HepG2 (cell line): ENCODE measurements around the gene IQGAP3. TPM values are rescaled to one million over a fixed set of nuclear protein-coding genes. Genes with fewer than 3 reads are reported as not detected.

Experiments used
- ATAC-seq: fragments of 200-7000 bp; cut with Tn5 transposase; 3 replicates; pipeline ENCODE4 v1.9.1; 2020; ENCODE audit warnings: mild to moderate bottlenecking, moderate library complexity
- BruUV-seq: library from RNA; stranded (reverse); fragments of 400-500 nt; replicated peaks from 2 replicates; lab custom pipeline; 2021; lab: Mats Ljungman, UMichigan
- CTCF ChIA-PET: fragments of 300-600 bp; formaldehyde crosslinking; extraction: SDS; loops from one replicate; lab custom pipeline; 2021; ENCODE audit warnings: low total read pairs, inconsistent platforms, low intra/inter-chr PET ratio; lab: Yijun Ruan, JAX
- POLR2A ChIA-PET: fragments of 350-600 bp; sonication (Branson Sonifier 250); formaldehyde crosslinking; loops from one replicate; lab custom pipeline; 2020; ENCODE audit warnings: antibody characterized with exemption, inconsistent platforms; lab: Yijun Ruan, JAX
- DNase-seq: peaks from one replicate; pipeline ENCODE4 v3.0.0-alpha.2; 2015; ENCODE audit warnings: low spot score
- FAIRE-seq: peaks from 3 replicates; lab custom pipeline; 2011; peaks lifted over from hg19 to GRCh38; lab: Jason Lieb, UNC
- H2AFZ ChIP-seq: one replicate; pipeline ENCODE4 v1.6.1; 2011; ENCODE audit warnings: low read length, inconsistent platforms
- H3K27ac ChIP-seq: fragments of 300-600 bp; 3 replicates; pipeline ENCODE4 v1.8.0; 2011; ENCODE audit warnings: mixed run types, mild to moderate bottlenecking, mixed read lengths, low read length, inconsistent platforms; ENCODE audit not compliant: insufficient read depth; ENCODE audit errors: extremely low read length
- H3K27me3 ChIP-seq, 2 experiments: fragments of 200-600 bp in 1 of 2; 2 replicates in 1 of 2; 3 replicates in 1 of 2; pipeline versions ENCODE4 v1.6.0 to v1.8.0; 2011; ENCODE audit warnings: low read length in 2 of 2, mild to moderate bottlenecking in 2 of 2, moderate library complexity in 2 of 2, inconsistent platforms in 1 of 2; ENCODE audit not compliant: insufficient read depth in 2 of 2, control insufficient read depth in 1 of 2
- H3K36me3 ChIP-seq, 2 experiments: fragments of 200-600 bp in 1 of 2; replicated peaks in 1 of 2; 2 replicates in 1 of 2; 3 replicates in 1 of 2; pipeline versions ENCODE4 v1.5.1 to v1.8.0; 2011; ENCODE audit warnings: low read length in 2 of 2, inconsistent platforms in 1 of 2; ENCODE audit not compliant: insufficient read depth in 2 of 2, control insufficient read depth in 1 of 2
- H3K4me1 ChIP-seq: 2 replicates; pipeline ENCODE4 v1.5.1; 2012; ENCODE audit warnings: low read length, inconsistent platforms; ENCODE audit not compliant: insufficient read depth
- H3K4me2 ChIP-seq: 2 replicates; pipeline ENCODE4 v1.6.0; 2011; ENCODE audit warnings: low read depth, low read length, inconsistent platforms
- H3K4me3 ChIP-seq, 3 experiments: fragments of 200-600 bp in 1 of 3; sonication (generic), shearing (Covaris generic) in 1 of 3; replicated peaks in 1 of 3; 2 replicates each; pipeline ENCODE4 v1.5.1; 2011 to 2016; ENCODE audit warnings: low read length in 3 of 3, inconsistent platforms in 2 of 3, low read depth in 2 of 3, mild to moderate bottlenecking in 2 of 3, control low read depth in 1 of 3, mixed read lengths in 1 of 3; ENCODE audit not compliant: insufficient read depth in 1 of 3
- H3K79me2 ChIP-seq: one replicate; pipeline ENCODE4 v1.6.1; 2011; ENCODE audit warnings: low read length, inconsistent platforms; ENCODE audit not compliant: insufficient read depth
- H3K9ac ChIP-seq: 2 replicates; pipeline ENCODE4 v1.6.0; 2011; ENCODE audit warnings: mild to moderate bottlenecking, low read depth, low read length, inconsistent platforms; ENCODE audit not compliant: insufficient read depth
- H3K9me3 ChIP-seq: 2 replicates; pipeline ENCODE4 v1.5.1; 2012; ENCODE audit warnings: mild to moderate bottlenecking, low read length
- H4K20me1 ChIP-seq: 2 replicates; pipeline ENCODE4 v1.6.0; 2011; ENCODE audit warnings: inconsistent platforms, mild to moderate bottlenecking, low read length, moderate library complexity; ENCODE audit not compliant: insufficient read depth
- HOXD1 ChIP-seq: sonication (generic); formaldehyde crosslinking; IDR thresholded peaks from 2 replicates; pipeline ENCODE4 v1.5.0; 2020; ENCODE audit warnings: missing genetic modification reagents
- KDM5A ChIP-seq: fragments of 200-600 bp; sonication (generic); IDR thresholded peaks from 2 replicates; pipeline ENCODE4 v1.7.0; 2018; ENCODE audit warnings: antibody characterized with exemption, mild to moderate bottlenecking, low read length, borderline replicate concordance
- MAFK ChIP-seq, 2 experiments: IDR thresholded peaks in 1 of 2; conservative IDR thresholded peaks in 1 of 2; 2 replicates each; pipeline ENCODE4 v1.6.1; 2011; ENCODE audit warnings: improper control_type of control experiment in 2 of 2, low read length in 2 of 2
- RORA ChIP-seq: sonication (generic); formaldehyde crosslinking; IDR thresholded peaks from 2 replicates; pipeline ENCODE4 v1.5.0; 2020; ENCODE audit warnings: mild to moderate bottlenecking, missing genetic modification reagents, moderate library complexity
- SIX4 ChIP-seq: sonication (generic); formaldehyde crosslinking; IDR thresholded peaks from 2 replicates; pipeline ENCODE4 v1.4.0; 2020; ENCODE audit warnings: missing genetic modification reagents
- SSRP1 ChIP-seq: IDR thresholded peaks from 2 replicates; pipeline ENCODE4 v1.6.1; 2016; ENCODE audit warnings: control low read depth
- ZBTB7A ChIP-seq: sonication (generic); formaldehyde crosslinking; IDR thresholded peaks from 2 replicates; pipeline ENCODE4 v1.8.0; 2022; ENCODE audit warnings: mild to moderate bottlenecking, missing genetic modification reagents
- ZFP41 ChIP-seq: sonication (generic); formaldehyde crosslinking; IDR thresholded peaks from 2 replicates; pipeline ENCODE4 v1.4.0; 2020; ENCODE audit warnings: mild to moderate bottlenecking, missing genetic modification reagents, borderline replicate concordance
- ZNF367 ChIP-seq: sonication (generic); formaldehyde crosslinking; IDR thresholded peaks from 2 replicates; pipeline ENCODE4 v1.4.0; 2020; ENCODE audit warnings: missing genetic modification reagents, borderline replicate concordance
- ZNF549 ChIP-seq: sonication (generic); formaldehyde crosslinking; IDR thresholded peaks from 2 replicates; pipeline ENCODE4 v1.5.0; 2020; ENCODE audit warnings: missing genetic modification reagents
- ZNF672 ChIP-seq: sonication (generic); formaldehyde crosslinking; IDR thresholded peaks from 2 replicates; pipeline ENCODE4 v1.8.1; 2022; ENCODE audit warnings: missing genetic modification reagents
- ZSCAN21 ChIP-seq: sonication (generic); formaldehyde crosslinking; IDR thresholded peaks from 2 replicates; pipeline ENCODE4 v1.8.0; 2022; ENCODE audit warnings: mild to moderate bottlenecking, missing genetic modification reagents, moderate library complexity, borderline replicate concordance
- whole genome bisulfite sequencing: methylation state at CpG from one replicate; pipeline ENCODE4 v1.1.6; 2017; ENCODE audit warnings: low lambda C conversion rate; 5-methylcytosine and 5-hydroxymethylcytosine counted together
- in situ Hi-C: cut with HindIII; loops from 2 replicates; pipeline ENCODE4 v1.10.0; 2017; ENCODE audit warnings: low pct_unique_long_range_greater_than_20kb; ENCODE audit not compliant: extremely low pct_ligation_motif_present
- intact Hi-C: fragments of 100-400 bp; cut with micrococcal nuclease; formaldehyde crosslinking; loops from one replicate; pipeline ENCODE4 v1.10.0; 2022; ENCODE audit not compliant: unreplicated experiment
- polyA plus RNA-seq, 8 experiments: library from polyadenylated mRNA; depleted of rRNA in 3 of 8; stranded (reverse) in 7 of 8; unstranded in 1 of 8; fragments of >200 nt; fragmentation: Illumina TruSeq in 4 of 8; extraction: Trizol in 4 of 8; gene quantifications; 2 replicates each; pipeline versions ENCODE4 v1.2.1 to v1.2.3, GENCODE V29; 2011 to 2016; ENCODE audit warnings: low read depth in 4 of 8, missing spikeins in 1 of 8, mixed read lengths in 1 of 8; ENCODE audit not compliant: insufficient read depth in 1 of 8
- total RNA-seq, 5 experiments: library from RNA; depleted of rRNA; stranded (reverse); fragments of >200 nt; fragmentation: Illumina TruSeq; extraction: Trizol; gene quantifications; 2 replicates each; pipeline ENCODE4 v1.2.3, GENCODE V29; 2016; ENCODE audit warnings: low read depth in 1 of 5
- TF ChIP-seq, protein P1 (sequence below): sonication (generic); formaldehyde crosslinking; IDR thresholded peaks from 2 replicates; pipeline ENCODE4 v1.5.0; 2020; ENCODE audit warnings: mild to moderate bottlenecking, missing genetic modification reagents
- TF ChIP-seq, protein P2 (sequence below): sonication (generic); formaldehyde crosslinking; conservative IDR thresholded peaks from 2 replicates; pipeline ENCODE4 v1.5.0; 2020; ENCODE audit warnings: missing genetic modification reagents
- TF ChIP-seq, protein P3 (sequence below): sonication (generic); formaldehyde crosslinking; IDR thresholded peaks from 2 replicates; pipeline ENCODE4 v1.8.0; 2022; ENCODE audit warnings: mild to moderate bottlenecking, missing genetic modification reagents, moderate library complexity
- TF ChIP-seq, protein P4 (sequence below): sonication (generic); formaldehyde crosslinking; IDR thresholded peaks from 2 replicates; pipeline ENCODE4 v1.4.0; 2020; ENCODE audit warnings: missing genetic modification reagents, borderline replicate concordance

Gene IQGAP3
- total and polyA plus RNA-seq, 2 of the 13 experiments (the other 11 are each of a cell fraction or from before 2014, with no cell fraction given) = 13.5 to 14.1 TPM

DNA sequence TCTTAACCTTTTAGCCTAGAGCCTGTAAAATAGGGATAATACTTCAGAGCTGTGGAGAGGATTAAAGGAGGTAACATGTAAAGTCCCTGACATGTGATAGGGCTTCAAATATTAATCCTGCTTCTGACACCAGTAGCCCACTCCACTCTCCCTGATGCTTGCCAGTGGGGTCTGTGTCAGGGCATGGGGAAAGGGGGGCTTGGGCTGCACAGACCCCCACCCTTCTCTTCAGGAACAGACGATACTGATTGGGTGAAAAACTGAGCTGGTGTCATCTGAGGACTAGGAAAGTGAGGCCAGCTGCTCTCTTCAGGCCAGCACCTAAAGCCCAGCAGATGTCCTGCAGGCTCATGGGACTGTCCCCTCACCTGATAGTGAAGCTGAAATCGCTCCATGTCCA lies 44.8 kb downstream of the IQGAP3 start:
- WGBS = 100% methylated on average over 2 of the region's 2 CpGs
- in situ Hi-C loops = no loop called here
- Histone ChIP-seq H3K9ac (no peak overlapping the region), H3K79me2 (no peaks in the 10 kb centered on the region), H3K4me2 (no peak overlapping the region), H3K27ac (no peak overlapping the region), H2AFZ (no peak overlapping the region), H3K27me3 (no peaks in the 10 kb centered on the region), H3K4me3 (no peak overlapping the region), H3K4me1 (peaks cover 10% of the 10 kb centered on the region), H4K20me1 (no peaks in the 10 kb centered on the region), H3K36me3 (peaks cover 3 to 31% of the 10 kb centered on the region in 2 experiments; a peak in 4 of 5 replicates), H3K9me3 (no peaks in the 10 kb centered on the region)
- FAIRE-seq (no peak), ATAC-seq (no peak), DNase-seq (no peak)
- ChIA-PET POLR2A (interaction anchor here (0.6 kb wide), 1 partner anchor 70 kb away, joined by 6 read pairs; no protein-coding TSS in a partner anchor), CTCF (no interaction called here)
- BruUV-seq = no TSS peak
- intact Hi-C loops = no loop called here
- TF ChIP-seq, protein P1, sequence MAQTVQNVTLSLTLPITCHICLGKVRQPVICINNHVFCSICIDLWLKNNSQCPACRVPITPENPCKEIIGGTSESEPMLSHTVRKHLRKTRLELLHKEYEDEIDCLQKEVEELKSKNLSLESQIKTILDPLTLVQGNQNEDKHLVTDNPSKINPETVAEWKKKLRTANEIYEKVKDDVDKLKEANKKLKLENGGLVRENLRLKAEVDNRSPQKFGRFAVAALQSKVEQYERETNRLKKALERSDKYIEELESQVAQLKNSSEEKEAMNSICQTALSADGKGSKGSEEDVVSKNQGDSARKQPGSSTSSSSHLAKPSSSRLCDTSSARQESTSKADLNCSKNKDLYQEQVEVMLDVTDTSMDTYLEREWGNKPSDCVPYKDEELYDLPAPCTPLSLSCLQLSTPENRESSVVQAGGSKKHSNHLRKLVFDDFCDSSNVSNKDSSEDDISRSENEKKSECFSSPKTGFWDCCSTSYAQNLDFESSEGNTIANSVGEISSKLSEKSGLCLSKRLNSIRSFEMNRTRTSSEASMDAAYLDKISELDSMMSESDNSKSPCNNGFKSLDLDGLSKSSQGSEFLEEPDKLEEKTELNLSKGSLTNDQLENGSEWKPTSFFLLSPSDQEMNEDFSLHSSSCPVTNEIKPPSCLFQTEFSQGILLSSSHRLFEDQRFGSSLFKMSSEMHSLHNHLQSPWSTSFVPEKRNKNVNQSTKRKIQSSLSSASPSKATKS (CRISPR knock-in tag) = no peak
- TF ChIP-seq ZNF367 (no peak), MAFK (conservative IDR thresholded peaks at IDR 0.05 in 1 of 2, IDR thresholded peaks at IDR 0.05 in 1 of 2; ENCODE audit: low read length in 2 of 2) (no peak), HOXD1 (CRISPR knock-in tag) (no peak), ZSCAN21 (no peak), RORA (no peak), SIX4 (CRISPR knock-in tag) (no peak), KDM5A (no peak), ZBTB7A (CRISPR knock-in tag) (no peak), ZFP41 (CRISPR knock-in tag) (no peak), ZNF549 (CRISPR knock-in tag) (no peak), SSRP1 (no peak), ZNF672 (CRISPR knock-in tag) (no peak)
- TF ChIP-seq, protein P2, sequence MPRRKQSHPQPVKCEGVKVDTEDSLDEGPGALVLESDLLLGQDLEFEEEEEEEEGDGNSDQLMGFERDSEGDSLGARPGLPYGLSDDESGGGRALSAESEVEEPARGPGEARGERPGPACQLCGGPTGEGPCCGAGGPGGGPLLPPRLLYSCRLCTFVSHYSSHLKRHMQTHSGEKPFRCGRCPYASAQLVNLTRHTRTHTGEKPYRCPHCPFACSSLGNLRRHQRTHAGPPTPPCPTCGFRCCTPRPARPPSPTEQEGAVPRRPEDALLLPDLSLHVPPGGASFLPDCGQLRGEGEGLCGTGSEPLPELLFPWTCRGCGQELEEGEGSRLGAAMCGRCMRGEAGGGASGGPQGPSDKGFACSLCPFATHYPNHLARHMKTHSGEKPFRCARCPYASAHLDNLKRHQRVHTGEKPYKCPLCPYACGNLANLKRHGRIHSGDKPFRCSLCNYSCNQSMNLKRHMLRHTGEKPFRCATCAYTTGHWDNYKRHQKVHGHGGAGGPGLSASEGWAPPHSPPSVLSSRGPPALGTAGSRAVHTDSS (CRISPR knock-in tag) = no peak
- TF ChIP-seq, protein P3, sequence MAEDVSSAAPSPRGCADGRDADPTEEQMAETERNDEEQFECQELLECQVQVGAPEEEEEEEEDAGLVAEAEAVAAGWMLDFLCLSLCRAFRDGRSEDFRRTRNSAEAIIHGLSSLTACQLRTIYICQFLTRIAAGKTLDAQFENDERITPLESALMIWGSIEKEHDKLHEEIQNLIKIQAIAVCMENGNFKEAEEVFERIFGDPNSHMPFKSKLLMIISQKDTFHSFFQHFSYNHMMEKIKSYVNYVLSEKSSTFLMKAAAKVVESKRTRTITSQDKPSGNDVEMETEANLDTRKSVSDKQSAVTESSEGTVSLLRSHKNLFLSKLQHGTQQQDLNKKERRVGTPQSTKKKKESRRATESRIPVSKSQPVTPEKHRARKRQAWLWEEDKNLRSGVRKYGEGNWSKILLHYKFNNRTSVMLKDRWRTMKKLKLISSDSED (CRISPR knock-in tag) = no peak
- TF ChIP-seq, protein P4, sequence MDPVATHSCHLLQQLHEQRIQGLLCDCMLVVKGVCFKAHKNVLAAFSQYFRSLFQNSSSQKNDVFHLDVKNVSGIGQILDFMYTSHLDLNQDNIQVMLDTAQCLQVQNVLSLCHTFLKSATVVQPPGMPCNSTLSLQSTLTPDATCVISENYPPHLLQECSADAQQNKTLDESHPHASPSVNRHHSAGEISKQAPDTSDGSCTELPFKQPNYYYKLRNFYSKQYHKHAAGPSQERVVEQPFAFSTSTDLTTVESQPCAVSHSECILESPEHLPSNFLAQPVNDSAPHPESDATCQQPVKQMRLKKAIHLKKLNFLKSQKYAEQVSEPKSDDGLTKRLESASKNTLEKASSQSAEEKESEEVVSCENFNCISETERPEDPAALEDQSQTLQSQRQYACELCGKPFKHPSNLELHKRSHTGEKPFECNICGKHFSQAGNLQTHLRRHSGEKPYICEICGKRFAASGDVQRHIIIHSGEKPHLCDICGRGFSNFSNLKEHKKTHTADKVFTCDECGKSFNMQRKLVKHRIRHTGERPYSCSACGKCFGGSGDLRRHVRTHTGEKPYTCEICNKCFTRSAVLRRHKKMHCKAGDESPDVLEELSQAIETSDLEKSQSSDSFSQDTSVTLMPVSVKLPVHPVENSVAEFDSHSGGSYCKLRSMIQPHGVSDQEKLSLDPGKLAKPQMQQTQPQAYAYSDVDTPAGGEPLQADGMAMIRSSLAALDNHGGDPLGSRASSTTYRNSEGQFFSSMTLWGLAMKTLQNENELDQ (CRISPR knock-in tag) = no peak
